ENCODE data around the gene TMEM39B. TPM values are rescaled to one million over a fixed set of nuclear protein-coding genes. Genes with fewer than 3 reads are reported as not detected.

Gene TMEM39B
- total RNA-seq: 1 to 10 TPM; 1.7 to 5.4 (median 2.9) TPM

GRCh38 chr1:32072622-32073298 lies at the start of gene TMEM39B:
Gene TMEM39B, plus strand, starts transcription at chr1:32072939. Its CDS starts 109 bp downstream, at chr1:32073048.
- no peak for TF ChIP-seq EP300 (IDR thresholded peaks at IDR 0.05)
- TF ChIP-seq POLR2A (IDR thresholded peaks at IDR 0.05): peak in 1 of 2 donors; percentile 44
- peak in 3 of 4 experiments; percentile 33 to 51 (median 42) for TF ChIP-seq CTCF (IDR thresholded peaks at IDR 0.05)
- peak; percentile 79 for TF ChIP-seq POLR2AphosphoS5 (IDR thresholded peaks at IDR 0.05)
- Histone ChIP-seq H3K27ac (peak within 1 kb of the TSS; percentile 61 to 95 (median 92)), H3K9me3 (no peaks in the 10 kb centered on the region), H3K36me3 (peaks cover 0 to 30% of the 10 kb centered on the region in 2 donors), H3K4me3 (peak within 1 kb of the TSS; percentile 59 to 86), H3K4me1 (peaks cover 0 to 29% (median 0%) of the 10 kb centered on the region in 3 donors), H3K27me3 (peaks cover 8% of the 10 kb centered on the region)
- ATAC-seq: peak; percentile 94
- WGBS, 2 donors (ENCODE audit: low coverage in 1 of 2): 0% methylated on average over 2 of the region's 67 CpGs; no CpG with 5 or more reads in 1 of the 2 donors

- Histone ChIP-seq H3K27me3 (no peaks in the 10 kb centered on the region), H3K27ac (peak overlapping the region in 3 of 4 donors; percentile 45 to 62 (median 48)), H3K36me3 (peaks cover 0 to 17% of the 10 kb centered on the region in 2 donors), H3K4me1 (peaks cover 9 to 98% (median 46%) of the 10 kb centered on the region in 3 donors), H3K4me3 (no peak overlapping the region), H3K9me3 (no peaks in the 10 kb centered on the region)
- ATAC-seq: no peak
- WGBS, 2 donors (ENCODE audit: low coverage in 1 of 2): 0 to 29% methylated on average over 3 of the region's 3 CpGs
- TF ChIP-seq CTCF (IDR thresholded peaks at IDR 0.05) (no peak), EP300 (IDR thresholded peaks at IDR 0.05) (no peak), POLR2A (IDR thresholded peaks at IDR 0.05) (no peak), POLR2AphosphoS5 (IDR thresholded peaks at IDR 0.05) (no peak)
Observed at GRCh38 chr1:32023351-32023750, 49.4 kb upstream of the TMEM39B start.

DNA sequence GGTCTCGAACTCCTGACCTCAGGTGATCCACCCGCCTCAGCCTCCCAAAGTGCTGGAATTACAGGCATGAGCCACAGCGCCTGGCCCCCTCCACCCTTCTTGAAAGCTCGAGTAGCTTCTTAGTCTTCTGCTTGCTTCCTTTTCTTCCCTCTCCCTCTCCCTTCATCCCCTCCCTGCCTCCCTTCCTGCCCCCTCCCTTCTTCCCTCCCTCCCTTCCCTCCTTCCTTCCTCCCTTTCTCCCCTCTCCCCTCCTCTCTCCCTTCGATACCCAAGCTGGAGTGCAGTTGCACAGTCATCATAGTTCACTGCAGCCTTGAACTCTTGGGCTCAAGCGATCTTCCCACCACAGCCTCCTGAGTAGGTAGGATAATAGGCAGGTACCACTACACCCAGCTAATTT lies 47.2 kb upstream of the TMEM39B start:
- peaks cover 0 to 17% of the 10 kb centered on the region in 2 donors for H3K36me3 ChIP-seq
- WGBS, 2 donors (ENCODE audit: low coverage in 1 of 2): 80 to 100% methylated on average over 1 to 6 of the region's 6 CpGs
- peaks cover 5 to 97% (median 27%) of the 10 kb centered on the region in 3 donors for H3K4me1 ChIP-seq
- H3K27ac ChIP-seq: peak overlapping the region in 2 of 4 donors; percentile 29 to 32
- no peaks in the 10 kb centered on the region for H3K27me3 ChIP-seq
- no peak overlapping the region for H3K4me3 ChIP-seq
- no peaks in the 10 kb centered on the region for H3K9me3 ChIP-seq
- ATAC-seq: no peak
- no peak for TF ChIP-seq POLR2A (IDR thresholded peaks at IDR 0.05)
- no peak for TF ChIP-seq EP300 (IDR thresholded peaks at IDR 0.05)
- no peak for TF ChIP-seq POLR2AphosphoS5 (IDR thresholded peaks at IDR 0.05)
- TF ChIP-seq CTCF (IDR thresholded peaks at IDR 0.05): no peak

DNA sequence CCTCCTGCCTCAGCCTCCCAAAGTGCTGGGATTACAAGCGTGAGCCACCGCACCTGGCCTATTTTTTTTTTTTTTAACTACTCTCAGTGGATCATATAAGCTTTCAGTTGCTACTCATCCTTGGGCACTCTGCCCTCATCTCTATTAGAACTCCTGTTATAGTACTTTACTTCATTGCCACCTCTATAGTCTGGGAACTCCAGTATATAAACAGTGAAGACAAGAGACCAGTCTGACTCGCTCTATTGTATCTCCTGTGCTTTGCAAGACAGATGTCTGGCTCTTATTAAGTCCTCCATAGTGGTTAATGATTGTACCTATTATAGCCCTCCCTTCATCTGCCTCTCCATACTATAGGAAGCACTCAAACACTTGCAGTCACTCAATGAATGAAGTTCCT lies 44.0 kb upstream of the TMEM39B start:
- peaks cover 5 to 26% of the 10 kb centered on the region in 2 donors for H3K36me3 ChIP-seq
- WGBS, 2 donors (ENCODE audit: low coverage in 1 of 2): 59 to 87% methylated on average over 3 of the region's 3 CpGs
- TF ChIP-seq CTCF (IDR thresholded peaks at IDR 0.05) (no peak), POLR2A (IDR thresholded peaks at IDR 0.05) (no peak), POLR2AphosphoS5 (IDR thresholded peaks at IDR 0.05) (no peak), EP300 (IDR thresholded peaks at IDR 0.05) (no peak)
- no peak overlapping the region for H3K27ac ChIP-seq
- H3K9me3 ChIP-seq: no peaks in the 10 kb centered on the region
- ATAC-seq: no peak
- peaks cover 9 to 97% (median 28%) of the 10 kb centered on the region in 3 donors for H3K4me1 ChIP-seq
- H3K4me3 ChIP-seq: no peak overlapping the region
- H3K27me3 ChIP-seq: no peaks in the 10 kb centered on the region

Data from gastroesophageal sphincter (tissue), 4 donors.